WTC11 (cell line): ENCODE data around the gene BCAR3.

ENCODE experiments used
- CREB1 ChIP-seq: sonication (generic); formaldehyde crosslinking; IDR thresholded peaks from 2 replicates; pipeline ENCODE4 v1.8.0; 2023; ENCODE audit warnings: mild to moderate bottlenecking, missing genetic modification reagents
- TEAD4 ChIP-seq: sonication (generic); formaldehyde crosslinking; IDR thresholded peaks from 2 replicates; pipeline ENCODE4 v1.8.0; 2022; ENCODE audit warnings: mild to moderate bottlenecking, missing genetic modification reagents

GRCh38 chr1:93671099-93671621 lies 10.5 kb downstream of the BCAR3 start:
- TF ChIP-seq CREB1 (CRISPR knock-in tag) = no peak
- no peak for TF ChIP-seq TEAD4
